Activated B cell treated with CpG ODN at 0.5 μM for 24 hours (primary cell): ENCODE data around the gene PEAK3. TPM values are rescaled to one million over a fixed set of nuclear protein-coding genes. Genes with fewer than 3 reads are reported as not detected.

Source experiments
- ATAC-seq: fragments of 200-7000 bp; cut with Tn5 transposase; one replicate; pipeline ENCODE4 v1.10.0; 2021; ENCODE audit warnings: low read depth, mild to moderate bottlenecking, moderate library complexity
- CTCF ChIA-PET: fragments of 350-600 bp; sonication (Branson Sonifier 250); formaldehyde crosslinking; loops from one replicate; lab custom pipeline; 2021; ENCODE audit warnings: antibody characterized with exemption; lab: Charles Lee
- POLR2A ChIA-PET: fragments of 350-600 bp; sonication (Branson Sonifier 250); formaldehyde crosslinking; loops from one replicate; lab custom pipeline; 2021; ENCODE audit warnings: antibody characterized with exemption; lab: Charles Lee
- DNase-seq: peaks from one replicate; pipeline ENCODE4 v3.0.0; 2022
- H3K27ac Mint-ChIP-seq: one replicate; pipeline ENCODE4 v1.8.0; 2020; ENCODE audit warnings: mixed read lengths
- H3K27me3 Mint-ChIP-seq: one replicate; pipeline ENCODE4 v1.8.0; 2021; ENCODE audit warnings: mixed read lengths
- H3K36me3 Mint-ChIP-seq: one replicate; pipeline ENCODE4 v1.8.0; 2021; ENCODE audit warnings: low read depth, mixed read lengths
- H3K4me1 Mint-ChIP-seq: one replicate; pipeline ENCODE4 v1.8.0; 2021; ENCODE audit warnings: mixed read lengths
- H3K4me3 Mint-ChIP-seq: one replicate; pipeline ENCODE4 v1.8.0; 2020; ENCODE audit warnings: mild to moderate bottlenecking, mixed read lengths
- H3K9me3 Mint-ChIP-seq: one replicate; pipeline ENCODE4 v1.8.0; 2020; ENCODE audit warnings: mixed read lengths
- intact Hi-C: fragments of 100-400 bp; cut with micrococcal nuclease; formaldehyde crosslinking; loops from one replicate; pipeline ENCODE4 v1.15.1; 2024
- total RNA-seq: library from RNA; stranded (reverse); gene quantifications from 2 replicates; pipeline ENCODE4 v1.2.3, GENCODE V29; 2022
- TF ChIP-seq, protein P1 (sequence below): fragments of 200-600 bp; IDR thresholded peaks from one replicate; pipeline ENCODE4 v1.8.0; 2022; ENCODE audit warnings: antibody characterized with exemption, mild to moderate bottlenecking

PEAK3 gene
- total RNA-seq, 1 donor from 2014 or later: 0.09 TPM

DNA sequence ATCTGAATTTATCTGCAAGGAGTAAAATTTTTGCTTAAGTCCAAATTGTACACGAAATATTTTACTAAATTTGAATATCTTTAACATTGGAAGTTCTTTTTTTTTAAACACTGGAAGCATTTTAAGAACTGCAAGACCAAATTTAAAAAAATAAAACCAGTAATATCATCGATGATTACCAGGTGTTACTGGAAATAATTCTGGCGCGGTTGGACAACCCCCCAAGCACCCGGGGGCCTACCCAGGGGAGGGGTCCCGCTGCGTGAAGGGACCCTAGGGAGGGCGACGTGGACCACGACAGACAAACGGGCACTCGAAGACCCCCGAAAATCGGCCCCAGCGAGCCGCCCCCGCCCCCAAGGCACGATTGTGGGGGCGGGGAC, 13.1 kb downstream of the PEAK3 start:
- DNase-seq (no peak), ATAC-seq (no peak)
- H3K9me3 Mint-ChIP-seq: no peaks in the 10 kb centered on the region
- TF ChIP-seq, protein P1, sequence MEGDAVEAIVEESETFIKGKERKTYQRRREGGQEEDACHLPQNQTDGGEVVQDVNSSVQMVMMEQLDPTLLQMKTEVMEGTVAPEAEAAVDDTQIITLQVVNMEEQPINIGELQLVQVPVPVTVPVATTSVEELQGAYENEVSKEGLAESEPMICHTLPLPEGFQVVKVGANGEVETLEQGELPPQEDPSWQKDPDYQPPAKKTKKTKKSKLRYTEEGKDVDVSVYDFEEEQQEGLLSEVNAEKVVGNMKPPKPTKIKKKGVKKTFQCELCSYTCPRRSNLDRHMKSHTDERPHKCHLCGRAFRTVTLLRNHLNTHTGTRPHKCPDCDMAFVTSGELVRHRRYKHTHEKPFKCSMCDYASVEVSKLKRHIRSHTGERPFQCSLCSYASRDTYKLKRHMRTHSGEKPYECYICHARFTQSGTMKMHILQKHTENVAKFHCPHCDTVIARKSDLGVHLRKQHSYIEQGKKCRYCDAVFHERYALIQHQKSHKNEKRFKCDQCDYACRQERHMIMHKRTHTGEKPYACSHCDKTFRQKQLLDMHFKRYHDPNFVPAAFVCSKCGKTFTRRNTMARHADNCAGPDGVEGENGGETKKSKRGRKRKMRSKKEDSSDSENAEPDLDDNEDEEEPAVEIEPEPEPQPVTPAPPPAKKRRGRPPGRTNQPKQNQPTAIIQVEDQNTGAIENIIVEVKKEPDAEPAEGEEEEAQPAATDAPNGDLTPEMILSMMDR: no peak
- intact Hi-C loops: loop anchor here (1.0 kb wide), 3 partner anchors 11 to 406 kb away; partner anchors contain the start of genes KLF16, PLEKHJ1 and SF3A2
- peak overlapping the region; percentile 91 for H3K27ac Mint-ChIP-seq
- H3K4me1 Mint-ChIP-seq: peaks cover 59% of the 10 kb centered on the region
- no peaks in the 10 kb centered on the region for H3K27me3 Mint-ChIP-seq
- POLR2A ChIA-PET: interaction anchor here (0.7 to 7.8 kb wide), 6 partner anchors 9 to 352 kb away, joined by 3 to 131 read pairs (median 56); partner anchors contain the start of genes AMH, JSRP1, PLEKHJ1 and SF3A2
- CTCF ChIA-PET: no interaction called here
- peaks cover 28% of the 10 kb centered on the region for H3K36me3 Mint-ChIP-seq
- H3K4me3 Mint-ChIP-seq: peak overlapping the region; percentile 92

DNA sequence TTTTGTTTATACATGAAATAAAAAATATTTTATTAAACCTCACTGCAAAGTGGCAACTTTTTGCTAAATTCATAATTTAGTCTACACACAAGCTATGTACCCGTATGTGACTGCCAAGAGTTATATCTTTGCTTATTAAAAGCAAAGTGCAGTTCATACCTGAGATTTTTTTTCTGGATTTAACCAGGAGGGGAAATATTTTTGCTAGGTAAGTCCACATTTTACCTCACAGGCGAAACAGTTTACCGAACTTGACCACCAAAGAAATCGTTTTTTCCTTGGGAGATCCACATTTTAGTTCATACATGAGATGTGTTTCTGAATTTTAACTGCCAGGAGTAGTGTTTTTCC, 13.5 kb downstream of the PEAK3 start:
- Mint-ChIP-seq H3K4me1 (peaks cover 59% of the 10 kb centered on the region), H3K36me3 (peaks cover 25% of the 10 kb centered on the region), H3K27ac (peak overlapping the region; percentile 37), H3K27me3 (no peaks in the 10 kb centered on the region), H3K9me3 (no peaks in the 10 kb centered on the region), H3K4me3 (peak overlapping the region; percentile 92)
- DNase-seq (no peak), ATAC-seq (no peak)
- POLR2A ChIA-PET: interaction anchor here (0.6 to 7.8 kb wide), 4 partner anchors 8 to 291 kb away, joined by 3 to 131 read pairs (median 50); partner anchors contain the start of genes AMH and JSRP1
- CTCF ChIA-PET: no interaction called here
- TF ChIP-seq, protein P1: no peak
- intact Hi-C loops: no loop called here

DNA sequence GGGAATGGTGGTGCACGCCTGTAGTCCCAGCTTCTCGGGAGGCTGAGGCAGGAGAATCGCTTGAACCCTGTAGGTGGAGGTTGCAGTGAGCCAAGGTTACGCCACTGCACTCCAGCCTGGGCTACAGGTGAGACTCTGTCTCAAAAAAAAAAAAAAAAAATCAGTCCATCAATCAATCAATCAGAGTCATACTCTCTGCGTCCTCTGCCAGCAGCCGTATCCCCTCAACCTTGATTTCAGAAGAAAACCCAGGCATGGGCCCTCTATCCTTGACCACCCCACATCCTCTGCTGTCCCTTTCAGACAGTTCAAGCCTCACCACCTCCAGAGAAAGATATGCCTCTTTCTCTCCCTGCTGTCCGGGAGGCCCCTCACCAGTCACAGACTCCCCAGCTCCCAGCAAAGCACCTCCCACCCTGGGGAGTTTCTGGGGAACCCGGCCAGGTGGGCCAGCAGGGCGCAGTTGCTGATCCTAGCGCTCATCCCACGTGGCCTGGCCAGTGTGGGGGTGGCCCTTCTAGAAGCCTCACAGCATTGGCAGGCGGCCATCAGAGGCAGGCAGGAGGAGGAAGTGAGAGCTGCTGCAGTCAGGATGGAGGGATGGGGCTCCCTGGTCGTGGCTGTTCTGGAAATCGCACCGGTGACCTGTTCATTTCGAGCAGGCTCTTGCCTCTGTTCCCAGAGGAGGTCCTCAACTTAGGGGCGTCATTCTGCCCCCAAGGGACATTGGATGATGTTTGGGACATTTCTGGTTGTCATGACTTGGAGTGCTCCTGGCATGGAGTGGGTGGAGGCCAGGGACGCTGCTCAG, 15.6 kb downstream of the PEAK3 start:
- Mint-ChIP-seq H3K36me3 (peaks cover 9% of the 10 kb centered on the region), H3K27ac (peak overlapping the region; percentile 88), H3K9me3 (no peaks in the 10 kb centered on the region), H3K4me3 (peak overlapping the region; percentile 60), H3K4me1 (peaks cover 46% of the 10 kb centered on the region), H3K27me3 (no peaks in the 10 kb centered on the region)
- TF ChIP-seq, protein P1: no peak
- intact Hi-C loops: no loop called here
- ATAC-seq (peak; percentile 14), DNase-seq (peak; percentile 58)
- ChIA-PET CTCF (interaction anchor here (1.2 kb wide), 1 partner anchor 13 kb away, joined by 3 read pairs; no protein-coding TSS in a partner anchor), POLR2A (interaction anchor here (0.6 to 1.4 kb wide), 7 partner anchors 8 to 358 kb away, joined by 3 to 10 read pairs (median 5); partner anchors contain the start of genes GADD45B and TIMM13)

DNA sequence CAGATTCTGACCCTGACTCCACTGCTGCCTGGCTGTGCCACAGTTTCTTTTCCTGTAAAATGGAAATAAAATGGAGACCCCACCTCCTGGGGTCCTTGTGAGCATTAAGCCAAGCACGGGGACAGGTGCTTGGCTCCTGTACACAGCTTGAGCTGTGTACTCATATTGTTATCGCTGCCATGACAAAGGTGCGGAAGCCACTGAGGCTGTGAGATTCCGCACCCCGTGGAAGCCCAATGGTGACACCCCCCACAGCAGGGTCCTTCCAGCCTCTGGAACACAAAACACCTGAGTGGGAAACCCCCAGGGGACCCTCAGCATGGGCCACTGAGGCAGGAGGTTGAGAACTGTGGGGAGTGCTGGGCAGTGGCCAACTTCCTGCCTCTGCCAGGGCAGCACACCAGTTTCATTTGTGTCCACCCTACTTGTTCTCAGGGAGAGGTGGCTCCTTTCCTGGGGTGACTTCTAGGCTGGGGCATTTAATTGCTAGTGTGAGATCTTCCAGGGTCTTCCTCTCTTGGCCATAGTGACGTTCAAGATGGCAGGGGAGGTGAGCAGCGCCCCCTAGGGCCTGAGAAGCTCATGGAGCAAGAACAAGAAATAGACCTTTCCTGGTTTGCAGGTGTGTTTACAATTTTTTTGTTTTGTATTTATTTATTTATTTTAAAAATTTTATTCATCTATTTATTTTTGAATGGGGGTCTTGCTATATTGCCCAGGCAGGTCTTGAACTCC, 20.4 kb downstream of the PEAK3 start:
- Mint-ChIP-seq H3K27ac (no peak overlapping the region), H3K36me3 (no peaks in the 10 kb centered on the region), H3K27me3 (no peaks in the 10 kb centered on the region), H3K4me1 (peaks cover 68% of the 10 kb centered on the region), H3K9me3 (no peaks in the 10 kb centered on the region), H3K4me3 (no peak overlapping the region)
- TF ChIP-seq, protein P1: no peak
- intact Hi-C loops: no loop called here
- CTCF ChIA-PET: interaction anchor here (0.9 to 1.0 kb wide), 3 partner anchors 13 to 90 kb away, joined by 3 to 5 read pairs (median 4); no protein-coding TSS in a partner anchor
- ATAC-seq (no peak), DNase-seq (no peak)
- POLR2A ChIA-PET: interaction anchor here (0.7 to 5.9 kb wide), 5 partner anchors 9 to 332 kb away, joined by 3 to 131 read pairs (median 4); no protein-coding TSS in a partner anchor
